Spleen (tissue), 7 donors: ENCODE results near the gene GSG1L.

Experiments
- CTCF ChIP-seq, 11 experiments: fragments of 200-600 bp in 7 of 11; fragments of 450-650 bp in 4 of 11; sonication (generic) in 4 of 11; IDR thresholded peaks in 8 of 11; conservative IDR thresholded peaks in 3 of 11; 1 replicate in 7 of 11; 2 replicates in 4 of 11; pipeline versions ENCODE4 v1.4.0 to v1.8.0; 2016 to 2021; ENCODE audit warnings: antibody characterized with exemption in 11 of 11, inconsistent platforms in 4 of 11, mild to moderate bottlenecking in 1 of 11
- POLR2A ChIP-seq, 3 donors: fragments of 450-650 bp; IDR thresholded peaks; one replicate each; pipeline ENCODE4 v1.5.1; 2017; ENCODE audit warnings: antibody characterized with exemption in 3 of 3, mild to moderate bottlenecking in 1 of 3
- POLR2AphosphoS5 ChIP-seq, 3 donors: sonication (generic); formaldehyde crosslinking; IDR thresholded peaks; one replicate each; pipeline ENCODE4 v1.5.1; 2017; ENCODE audit warnings: antibody characterized with exemption in 3 of 3
- donor health status: DM: no; HTN: no; CAD: no; lungs with moderate emphysema.
- donor health status: DM: no; HTN: no; CAD: no.
- donor health status: DM: no; HTN: no; CAD: no.

- TF ChIP-seq CTCF (IDR thresholded peaks at IDR 0.05 in 8 of 11, conservative IDR thresholded peaks at IDR 0.05 in 3 of 11) (no peak), POLR2AphosphoS5 (IDR thresholded peaks at IDR 0.05) (no peak), POLR2A (IDR thresholded peaks at IDR 0.05) (no peak)
Observed at GRCh38 chr16:27917949-27918348, 145.6 kb downstream of the GSG1L start.
